Temporal lobe (tissue), 1 donor: ENCODE measurements around the gene PSMG4. TPM values are rescaled to one million over a fixed set of nuclear protein-coding genes. Genes with fewer than 3 reads are reported as not detected.

Source experiments
- total RNA-seq: library from RNA; depleted of rRNA; stranded (reverse); fragments of >200 nt; gene quantifications from one replicate; pipeline ENCODE4 v1.2.3, GENCODE V29; 2014

Gene PSMG4
- total RNA-seq, 1 donor from 2014 or later = 19.9 TPM

Other genes starting within 250 kb of the PSMG4 start
- 8.4 TPM for gene RIPK1, start 190.5 kb upstream of the PSMG4 start, total RNA-seq
- gene BPHL, start 140.2 kb upstream of the PSMG4 start, total RNA-seq = 19.2 TPM
- 1,088 TPM for gene TUBB2A, start 101.4 kb upstream of the PSMG4 start, total RNA-seq
- gene TUBB2B, start 31.3 kb upstream of the PSMG4 start, total RNA-seq = 2,668 TPM
- gene SLC22A23, start 198.1 kb downstream of the PSMG4 start, total RNA-seq = 30.2 TPM